Adrenal gland (tissue), 12 donors: Measurements from ENCODE around the gene DOK3. TPM values are rescaled to one million over a fixed set of nuclear protein-coding genes. Genes with fewer than 3 reads are reported as not detected.

Experiments used
- DNase-seq, 7 donors: peaks; one replicate each; pipeline ENCODE4 v3.0.0-alpha.2; 2019 to 2020
- H3K27ac ChIP-seq, 5 donors: fragments of 200-600 bp; sonication (generic) in 4 of 5; 1 replicate in 3 of 5; 2 replicates in 2 of 5; pipeline versions ENCODE4 v1.5.1 to v1.8.0; 2016 to 2020; ENCODE audit warnings: mild to moderate bottlenecking in 1 of 5
- H3K27me3 ChIP-seq: fragments of 200-600 bp; 2 replicates; pipeline ENCODE4 v1.8.0; 2021
- H3K36me3 ChIP-seq, 2 donors: fragments of 200-600 bp; replicated peaks in 1 of 2; 1 replicate in 1 of 2; 2 replicates in 1 of 2; pipeline versions ENCODE4 v1.5.1 to v1.8.0; 2018 to 2022
- H3K4me1 ChIP-seq, 2 donors: fragments of 200-600 bp; replicated peaks in 1 of 2; 1 replicate in 1 of 2; 2 replicates in 1 of 2; pipeline versions ENCODE4 v1.5.1 to v1.8.0; 2018 to 2021
- H3K4me3 ChIP-seq, 4 donors: fragments of 200-600 bp; sonication (generic) in 3 of 4; one replicate each; pipeline ENCODE4 v1.5.1; 2016 to 2018
- H3K9me3 ChIP-seq, 3 donors: fragments of 200-600 bp; sonication (generic) in 1 of 3; replicated peaks in 1 of 3; 1 replicate in 2 of 3; 2 replicates in 1 of 3; pipeline versions ENCODE4 v1.5.1 to v1.8.0; 2016 to 2021
- CTCF ChIP-seq, 6 experiments: fragments of 450-650 bp in 4 of 6; fragments of 200-600 bp in 2 of 6; sonication (generic) in 1 of 6; IDR thresholded peaks; 1 replicate in 5 of 6; 2 replicates in 1 of 6; pipeline versions ENCODE4 v1.5.1 to v1.8.0; 2016 to 2021; ENCODE audit warnings: antibody characterized with exemption in 6 of 6, mild to moderate bottlenecking in 2 of 6, moderate library complexity in 1 of 6
- POLR2A ChIP-seq, 2 donors: fragments of 450-650 bp; IDR thresholded peaks; one replicate each; pipeline ENCODE4 v1.6.1; 2017; ENCODE audit warnings: antibody characterized with exemption in 2 of 2, mild to moderate bottlenecking in 2 of 2, moderate library complexity in 1 of 2
- WGBS, 4 donors: extraction: QIAGEN DNeasy Blood & Tissue Kit in 2 of 4; methylation state at CpG; one replicate each; pipeline versions ENCODE4 v1.1.5 to v1.1.7; 2013 to 2017; 5-methylcytosine and 5-hydroxymethylcytosine counted together
- intact Hi-C, 2 donors: fragments of 100-400 bp; cut with DNase I; formaldehyde crosslinking; loops; one replicate each; pipeline versions ENCODE4 v1.14.1 to v1.15.0; 2022 to 2023
- polyA plus RNA-seq, 3 donors: library from polyadenylated mRNA; stranded (reverse); fragments of 200-250 nt in 2 of 3; fragments of 350-450 nt in 1 of 3; fragmentation: Illumina TruSeq in 1 of 3; extraction: RNeasy Lipid Tissue Mini Kit (QIAGEN cat#74804) in 1 of 3; gene quantifications; one replicate each; pipeline ENCODE4 v1.2.3, GENCODE V29; 2013 to 2014
- total RNA-seq, 9 donors: library from RNA; depleted of rRNA in 4 of 9; stranded (reverse); fragments of >200 nt in 4 of 9; fragments of 120-200 nt in 1 of 9; fragmentation: NEBNext Ultra II Directional in 1 of 9; extraction: Animal tissue kit (Norgen Biotek cat#: 25700) in 1 of 9; gene quantifications; one replicate each; pipeline versions ENCODE4 v1.1.0 to v1.2.4, GENCODE V29; 2013 to 2023
- donor health status: healthy with polysubstance abuse.
- donor health status: Bipolar disorder and iron deficiency.
- donor health status: DM: yes; HTN: yes; CAD: no.
- donor health status: DM: no; HTN: no; CAD: no.
- donor health status: DM: no; HTN: no; CAD: no.
- donor health status: DM: yes; HTN: yes; CAD: no.

DOK3 gene
- total and polyA plus RNA-seq, 12 donors = 1.5 to 49.1 (median 11.3) TPM

GRCh38 chr5:177459357-177459756, 50.3 kb downstream of the DOK3 start:
- no peak for TF ChIP-seq POLR2A (IDR thresholded peaks at IDR 0.05)
- TF ChIP-seq CTCF (IDR thresholded peaks at IDR 0.05) = no peak
- H3K9me3 ChIP-seq = no peaks in the 10 kb centered on the region
- WGBS, 4 donors = 77 to 90% (median 86%) methylated on average over 9 to 11 of the region's 11 CpGs
- H3K4me3 ChIP-seq = no peak overlapping the region
- no peaks in the 10 kb centered on the region for H3K27me3 ChIP-seq
- no peaks in the 10 kb centered on the region for H3K36me3 ChIP-seq
- peak overlapping the region in 1 of 5 donors; percentile 21 for H3K27ac ChIP-seq
- DNase-seq = no peak
- intact Hi-C loops = loop anchor here (5.0 to 10.0 kb wide), 4 partner anchors 43 to 145 kb away; partner anchors contain the start of gene MXD3 (in 1 of the 2)
- H3K4me1 ChIP-seq = peaks cover 16 to 23% of the 10 kb centered on the region in 2 donors

DNA sequence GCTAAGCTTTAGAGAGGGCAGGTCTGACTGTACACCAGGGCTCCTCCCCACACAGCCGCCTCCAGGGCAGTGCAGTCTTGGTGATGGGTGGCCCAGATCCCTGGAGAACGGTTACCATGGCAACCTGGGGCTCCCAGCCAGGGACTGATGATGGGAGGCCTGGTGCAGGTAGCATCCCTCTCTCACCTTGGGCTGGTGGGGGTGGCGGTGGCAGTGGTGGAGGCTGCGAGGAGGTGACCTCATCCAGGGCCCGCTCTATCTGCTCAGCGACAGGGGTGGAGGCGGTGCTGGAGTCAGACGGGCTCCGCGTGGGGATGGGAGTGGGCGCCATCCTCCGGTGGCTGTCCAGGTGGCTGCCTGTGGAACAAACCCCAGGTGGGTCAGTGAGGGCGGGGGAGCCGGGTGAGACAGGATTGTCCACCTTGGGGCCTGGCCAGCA, 50.7 kb downstream of the DOK3 start:
- intact Hi-C loops = loop anchor here (5.0 to 10.0 kb wide), 4 partner anchors 43 to 144 kb away; partner anchors contain the start of gene MXD3 (in 1 of the 2)
- H3K9me3 ChIP-seq = no peaks in the 10 kb centered on the region
- no peak overlapping the region for H3K4me3 ChIP-seq
- H3K4me1 ChIP-seq = peaks cover 16 to 27% of the 10 kb centered on the region in 2 donors
- no peak for TF ChIP-seq CTCF (IDR thresholded peaks at IDR 0.05)
- TF ChIP-seq POLR2A (IDR thresholded peaks at IDR 0.05) = no peak
- H3K36me3 ChIP-seq = no peaks in the 10 kb centered on the region
- WGBS, 4 donors = 75 to 88% (median 85%) methylated on average over 8 to 14 of the region's 14 CpGs
- no peaks in the 10 kb centered on the region for H3K27me3 ChIP-seq
- H3K27ac ChIP-seq = peak overlapping the region in 1 of 5 donors; percentile 21
- DNase-seq = peak in 1 of 7 donors; percentile 84

DNA sequence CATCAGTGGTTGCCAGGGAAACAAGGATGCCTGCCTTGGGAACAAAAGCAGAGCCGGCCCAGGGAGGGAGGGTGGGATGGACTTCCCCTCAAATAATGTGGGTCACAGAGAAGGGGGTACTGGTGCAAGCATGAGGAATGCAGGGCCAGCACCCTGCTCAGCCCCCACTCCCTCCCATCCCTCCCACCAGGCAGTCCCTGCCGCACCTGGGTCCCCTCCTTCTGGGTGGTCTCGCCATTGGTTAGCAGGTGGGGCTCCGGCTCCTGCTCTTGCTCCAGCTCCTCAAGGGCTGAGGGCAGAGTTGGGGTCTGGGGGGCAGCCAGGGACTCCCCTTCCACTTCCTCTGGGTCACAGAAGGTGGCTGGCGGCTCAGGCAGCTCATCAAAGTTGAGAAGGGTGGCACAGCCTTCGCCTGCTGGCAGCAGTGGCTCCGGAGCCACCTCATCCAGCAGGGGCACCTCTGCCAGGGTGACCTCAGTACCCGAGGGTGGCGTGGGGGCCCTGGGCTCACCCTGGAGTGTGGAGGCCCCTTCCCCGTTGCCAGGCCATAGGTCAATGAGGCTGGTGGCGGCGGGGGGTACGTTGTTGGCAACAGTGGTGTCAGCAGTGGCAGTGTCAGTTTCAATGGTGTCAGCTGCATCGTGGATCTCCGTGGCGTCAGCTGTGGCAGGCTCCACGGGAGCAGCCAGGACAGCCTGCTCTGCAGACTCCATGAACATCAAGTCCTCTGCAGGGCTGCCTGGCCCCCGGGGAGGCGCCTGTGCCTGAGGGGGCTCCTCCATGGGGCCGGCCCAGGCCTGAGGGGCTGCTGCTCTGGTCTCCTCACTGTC, 51.6 kb downstream of the DOK3 start:
- 70 to 90% (median 84%) methylated on average over 2 to 20 of the region's 20 CpGs for WGBS, 4 donors
- TF ChIP-seq CTCF (IDR thresholded peaks at IDR 0.05) (no peak), POLR2A (IDR thresholded peaks at IDR 0.05) (no peak)
- Histone ChIP-seq H3K4me3 (no peak overlapping the region), H3K9me3 (no peaks in the 10 kb centered on the region), H3K27me3 (no peaks in the 10 kb centered on the region), H3K27ac (peak overlapping the region in 1 of 5 donors; percentile 10), H3K4me1 (peaks cover 16 to 29% of the 10 kb centered on the region in 2 donors), H3K36me3 (no peaks in the 10 kb centered on the region)
- intact Hi-C loops = loop anchor here (5.0 to 10.0 kb wide), 4 partner anchors 44 to 143 kb away; partner anchors contain the start of gene MXD3 (in 1 of the 2)
- peak in 1 of 7 donors; percentile 12 for DNase-seq
